HG03378 (cell line): ENCODE results near the gene SLC22A23.
A peak's percentile ranks its signal among the peaks of the same experiment; 100 is the strongest.

Experiments
- ATAC-seq: cut with Tn5 transposase; IDR thresholded peaks from one replicate; pipeline ENCODE4 v1.9.1; 2021; ENCODE audit warnings: mild to moderate bottlenecking, moderate library complexity; ENCODE audit not compliant: unreplicated experiment

The SLC22A23 gene

GRCh38 chr6:3276174-3277167, 180.4 kb downstream of the SLC22A23 start:
- ATAC-seq = no peak

- ATAC-seq = no peak
Measured at GRCh38 chr6:3273707-3274521, 182.9 kb downstream of the SLC22A23 start.

GRCh38 chr6:3272911-3273547, 183.8 kb downstream of the SLC22A23 start:
- no peak for ATAC-seq

GRCh38 chr6:3271756-3272155, 185.1 kb downstream of the SLC22A23 start:
- no peak for ATAC-seq

GRCh38 chr6:3270258-3270657, 186.6 kb downstream of the SLC22A23 start:
- no peak for ATAC-seq

- ATAC-seq = no peak
Measured at GRCh38 chr6:3269281-3269975, 187.4 kb downstream of the SLC22A23 start.

- no peak for ATAC-seq
Measured at GRCh38 chr6:3268680-3269079, 188.2 kb downstream of the SLC22A23 start.

- no peak for ATAC-seq
Measured at GRCh38 chr6:3267162-3267561, 189.7 kb downstream of the SLC22A23 start.

- no peak for ATAC-seq
Measured at GRCh38 chr6:3266170-3266569, 190.7 kb downstream of the SLC22A23 start.

GRCh38 chr6:3265671-3266070, 191.2 kb downstream of the SLC22A23 start:
- no peak for ATAC-seq

- no peak for ATAC-seq
Measured at GRCh38 chr6:3264356-3264755, 192.5 kb downstream of the SLC22A23 start.

- ATAC-seq = no peak
Measured at GRCh38 chr6:3263096-3263495, 193.8 kb downstream of the SLC22A23 start.

GRCh38 chr6:3261921-3262320, 194.9 kb downstream of the SLC22A23 start:
- no peak for ATAC-seq

GRCh38 chr6:3261518-3261820, 195.4 kb downstream of the SLC22A23 start:
- no peak for ATAC-seq

GRCh38 chr6:3260772-3261517, 195.9 kb downstream of the SLC22A23 start:
- ATAC-seq = no peak

GRCh38 chr6:3260296-3260695, 196.6 kb downstream of the SLC22A23 start:
- ATAC-seq = no peak

GRCh38 chr6:3259491-3259958, 197.3 kb downstream of the SLC22A23 start:
- peak; percentile 18 for ATAC-seq

GRCh38 chr6:3258720-3259490, 197.9 kb downstream of the SLC22A23 start, which contains the start of gene PSMG4:
Gene PSMG4 (plus strand): TSS chr6:3258947. CDS start chr6:3259023, 76 bp downstream.
- peak; percentile 48 for ATAC-seq

GRCh38 chr6:3258201-3258600, 198.6 kb downstream of the SLC22A23 start:
- ATAC-seq = no peak
